Smooth muscle cell (in vitro differentiated cells): Measurements from ENCODE around the gene DCST1. TPM values are rescaled to one million over a fixed set of nuclear protein-coding genes. Genes with fewer than 3 reads are reported as not detected.
A peak's percentile ranks its signal among the peaks of the same experiment; 100 is the strongest.

Experiments used
- DNase-seq: peaks from one replicate; lab custom pipeline; 2025; ENCODE audit not compliant: unreplicated experiment; lab: John Stamatoyannopoulos, UW
- H2AFZ ChIP-seq: fragments of 200-600 bp; sonication (generic); 2 replicates; pipeline ENCODE4 v1.6.0; 2016; ENCODE audit warnings: antibody characterized with exemption, low read depth, mild to moderate bottlenecking
- H3F3A ChIP-seq: fragments of 200-600 bp; sonication (generic); 2 replicates; pipeline ENCODE4 v1.6.0; 2017; ENCODE audit warnings: antibody characterized with exemption, low read depth
- H3K27ac ChIP-seq: fragments of 200-600 bp; sonication (generic); 2 replicates; pipeline ENCODE4 v1.5.1; 2016; ENCODE audit warnings: low read depth, mild to moderate bottlenecking
- H3K27me3 ChIP-seq: fragments of 200-600 bp; sonication (generic); 2 replicates; pipeline ENCODE4 v1.6.1; 2016; ENCODE audit warnings: low read depth, mild to moderate bottlenecking
- H3K36me3 ChIP-seq: fragments of 200-600 bp; sonication (generic); 2 replicates; pipeline ENCODE4 v1.5.1; 2016; ENCODE audit warnings: low read depth
- H3K4me1 ChIP-seq: fragments of 200-600 bp; sonication (generic); 2 replicates; pipeline ENCODE4 v1.5.1; 2016; ENCODE audit warnings: low read depth
- H3K4me2 ChIP-seq: fragments of 200-600 bp; sonication (generic); 2 replicates; pipeline ENCODE4 v1.6.0; 2016; ENCODE audit warnings: mild to moderate bottlenecking
- H3K4me3 ChIP-seq: fragments of 200-600 bp; sonication (generic); 2 replicates; pipeline ENCODE4 v1.5.1; 2016; ENCODE audit warnings: mild to moderate bottlenecking
- H3K79me2 ChIP-seq: fragments of 200-600 bp; sonication (generic); 2 replicates; pipeline ENCODE4 v1.6.0; 2016; ENCODE audit warnings: low read depth, mild to moderate bottlenecking
- H3K9ac ChIP-seq: fragments of 200-600 bp; sonication (generic); 2 replicates; pipeline ENCODE4 v1.6.0; 2016; ENCODE audit warnings: low read depth
- H3K9me3 ChIP-seq: fragments of 200-600 bp; sonication (generic); replicated peaks from 2 replicates; pipeline ENCODE4 v1.5.1; 2016; ENCODE audit warnings: low read depth
- H4K20me1 ChIP-seq: fragments of 200-600 bp; sonication (generic); 2 replicates; pipeline ENCODE4 v1.6.0; 2016; ENCODE audit warnings: low read depth
- WGBS: methylation state at CpG from one replicate; pipeline ENCODE4 v1.1.7; 2016; ENCODE audit warnings: low lambda C conversion rate; 5-methylcytosine and 5-hydroxymethylcytosine counted together
- polyA plus RNA-seq: library from polyadenylated mRNA; unstranded; fragments of >200 nt; fragmentation: Nextera tagmentation; extraction: Ambion mirVana; gene quantifications from 2 replicates; pipeline ENCODE4 v1.2.1, GENCODE V29; 2016
- total RNA-seq: library from RNA; depleted of rRNA; stranded (reverse); fragments of >200 nt; gene quantifications from 2 replicates; pipeline ENCODE4 v1.2.3, GENCODE V29; 2014
- TF ChIP-seq, protein P1 (sequence below): fragments of 200-600 bp; sonication (generic); IDR thresholded peaks from 2 replicates; pipeline ENCODE4 v1.5.1; 2017; ENCODE audit warnings: borderline replicate concordance, mild to moderate bottlenecking, antibody characterized with exemption; ENCODE audit not compliant: insufficient read depth, poor library complexity, severe bottlenecking

DCST1 gene
- total and polyA plus RNA-seq, 2 experiments from 2014 or later: not detected

DNA sequence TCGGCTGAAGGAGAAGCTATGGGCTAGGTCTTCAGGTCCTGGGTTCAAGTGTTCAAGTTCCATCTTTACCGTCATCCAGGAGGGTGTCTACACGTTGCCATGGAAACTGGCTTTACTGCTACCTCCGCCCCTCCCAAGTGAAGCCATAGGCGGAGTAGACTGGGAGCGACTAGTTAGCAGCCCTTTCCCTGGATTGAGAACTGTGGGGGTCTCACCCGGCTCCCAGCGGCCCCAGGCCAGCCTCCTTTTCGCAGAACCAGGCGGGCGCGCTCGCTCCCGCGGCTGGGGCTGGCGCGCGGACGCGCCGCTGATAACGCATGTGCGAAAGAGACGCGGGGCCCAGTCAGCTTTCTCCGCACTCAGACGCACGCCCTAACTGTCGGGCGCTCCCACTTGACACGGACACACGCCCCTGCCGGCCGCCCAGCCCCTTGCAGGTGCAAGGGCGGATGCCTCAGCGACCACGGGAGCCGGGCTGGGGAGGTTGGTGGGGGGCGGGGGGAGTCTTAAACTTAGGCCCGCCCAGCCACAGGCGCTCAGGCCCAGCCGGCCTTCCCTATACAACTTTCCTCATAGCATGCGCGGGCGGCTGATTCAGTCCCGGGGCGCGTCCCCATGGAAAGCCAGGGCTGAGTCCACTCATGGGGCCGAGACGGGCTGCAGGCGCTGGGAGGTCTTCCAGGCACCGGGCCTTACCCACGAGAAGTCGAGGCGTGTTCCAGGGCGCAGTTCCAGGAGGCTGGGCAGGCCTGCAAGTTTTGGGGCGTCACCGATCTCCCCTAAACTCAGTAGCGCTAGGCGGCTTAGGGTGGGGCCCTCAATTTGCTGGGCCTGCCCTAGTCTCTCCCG, 37.3 kb downstream of the DCST1 start:
- Histone ChIP-seq H3K4me2 (peak overlapping the region; percentile 95), H2AFZ (peak overlapping the region; percentile 34), H3K9ac (no peak overlapping the region), H3K27me3 (peaks cover 16% of the 10 kb centered on the region), H3K4me3 (peak overlapping the region; percentile 46), H3K27ac (peak overlapping the region; percentile 5), H3F3A (no peaks in the 10 kb centered on the region), H3K79me2 (no peaks in the 10 kb centered on the region), H3K36me3 (no peaks in the 10 kb centered on the region), H4K20me1 (peaks cover 25% of the 10 kb centered on the region), H3K4me1 (peaks cover 15% of the 10 kb centered on the region), H3K9me3 (no peaks in the 10 kb centered on the region)
- TF ChIP-seq, protein P1, sequence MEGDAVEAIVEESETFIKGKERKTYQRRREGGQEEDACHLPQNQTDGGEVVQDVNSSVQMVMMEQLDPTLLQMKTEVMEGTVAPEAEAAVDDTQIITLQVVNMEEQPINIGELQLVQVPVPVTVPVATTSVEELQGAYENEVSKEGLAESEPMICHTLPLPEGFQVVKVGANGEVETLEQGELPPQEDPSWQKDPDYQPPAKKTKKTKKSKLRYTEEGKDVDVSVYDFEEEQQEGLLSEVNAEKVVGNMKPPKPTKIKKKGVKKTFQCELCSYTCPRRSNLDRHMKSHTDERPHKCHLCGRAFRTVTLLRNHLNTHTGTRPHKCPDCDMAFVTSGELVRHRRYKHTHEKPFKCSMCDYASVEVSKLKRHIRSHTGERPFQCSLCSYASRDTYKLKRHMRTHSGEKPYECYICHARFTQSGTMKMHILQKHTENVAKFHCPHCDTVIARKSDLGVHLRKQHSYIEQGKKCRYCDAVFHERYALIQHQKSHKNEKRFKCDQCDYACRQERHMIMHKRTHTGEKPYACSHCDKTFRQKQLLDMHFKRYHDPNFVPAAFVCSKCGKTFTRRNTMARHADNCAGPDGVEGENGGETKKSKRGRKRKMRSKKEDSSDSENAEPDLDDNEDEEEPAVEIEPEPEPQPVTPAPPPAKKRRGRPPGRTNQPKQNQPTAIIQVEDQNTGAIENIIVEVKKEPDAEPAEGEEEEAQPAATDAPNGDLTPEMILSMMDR: peak; percentile 24
- peak; percentile 53 for DNase-seq
- WGBS: 5% methylated on average over 55 of the region's 61 CpGs

DNA sequence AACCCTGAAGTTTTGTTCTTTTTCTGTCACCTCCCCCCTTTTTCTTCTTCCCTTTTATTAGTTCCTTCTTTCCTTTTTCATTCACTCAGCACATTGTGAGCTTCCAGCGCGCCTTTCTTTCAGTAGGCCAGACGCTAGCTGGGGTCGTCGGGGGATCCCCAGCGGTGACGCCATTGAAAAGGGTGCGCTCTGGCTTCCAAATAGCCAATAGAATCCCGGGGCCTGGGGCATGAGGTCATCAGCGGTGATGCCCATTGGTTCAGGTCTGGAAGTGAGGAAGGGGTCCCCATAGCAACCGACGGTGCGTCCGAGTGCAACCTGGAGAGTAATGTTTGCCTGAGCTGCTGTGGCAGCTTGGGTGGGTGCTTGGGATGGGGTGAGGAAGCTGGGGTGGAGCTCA, 38.1 kb downstream of the DCST1 start:
- Histone ChIP-seq H3F3A (no peaks in the 10 kb centered on the region), H3K27me3 (peaks cover 16% of the 10 kb centered on the region), H3K79me2 (no peaks in the 10 kb centered on the region), H3K4me3 (peak overlapping the region; percentile 46), H3K4me2 (peak overlapping the region; percentile 95), H3K36me3 (no peaks in the 10 kb centered on the region), H2AFZ (no peak overlapping the region), H4K20me1 (peaks cover 18% of the 10 kb centered on the region), H3K9ac (no peak overlapping the region), H3K9me3 (no peaks in the 10 kb centered on the region), H3K4me1 (peaks cover 15% of the 10 kb centered on the region), H3K27ac (peak overlapping the region; percentile 5)
- 38% methylated on average over 14 of the region's 14 CpGs for WGBS
- TF ChIP-seq, protein P1: no peak
- DNase-seq: no peak

DNA sequence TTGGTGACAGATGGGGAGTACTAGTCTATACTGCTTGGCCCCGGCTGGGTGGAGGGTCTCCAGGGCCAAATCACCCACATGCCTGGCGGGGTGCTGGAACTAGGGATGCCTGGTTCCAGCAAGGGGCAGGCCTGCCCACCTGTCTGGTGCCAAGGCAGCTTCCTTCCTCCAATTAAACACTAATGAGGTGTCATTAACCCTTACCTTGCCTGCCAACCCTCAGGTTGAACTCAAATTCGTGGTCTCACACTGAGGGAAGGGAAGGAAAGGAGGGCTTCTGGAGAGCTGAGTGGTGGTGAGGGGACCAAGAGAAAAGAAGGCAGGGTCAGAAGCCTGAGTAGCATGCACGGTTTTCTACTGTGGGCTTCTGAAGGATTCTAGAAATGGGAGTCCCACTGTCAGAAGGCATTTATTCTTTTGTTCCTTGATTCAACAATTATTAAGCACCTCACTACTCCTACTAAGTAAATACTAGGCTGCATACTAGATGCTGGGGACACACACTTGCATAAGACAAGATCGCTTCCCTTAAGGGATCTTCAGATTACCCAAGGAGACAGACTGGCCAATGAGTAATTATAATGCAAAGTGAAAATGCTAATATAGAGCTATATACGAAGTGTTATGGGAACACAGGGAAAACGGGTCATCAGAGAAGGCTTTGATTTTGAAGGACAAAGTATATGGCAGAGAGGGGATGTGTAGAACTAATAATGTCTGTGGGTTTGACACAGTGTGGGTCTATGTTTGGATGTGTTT, 39.1 kb downstream of the DCST1 start:
- Histone ChIP-seq H3K27me3 (peaks cover 16% of the 10 kb centered on the region), H3K27ac (no peak overlapping the region), H3K4me2 (no peak overlapping the region), H3K36me3 (no peaks in the 10 kb centered on the region), H2AFZ (no peak overlapping the region), H4K20me1 (peaks cover 12% of the 10 kb centered on the region), H3K79me2 (no peaks in the 10 kb centered on the region), H3K9me3 (no peaks in the 10 kb centered on the region), H3F3A (no peaks in the 10 kb centered on the region), H3K9ac (no peak overlapping the region), H3K4me3 (no peak overlapping the region), H3K4me1 (peaks cover 15% of the 10 kb centered on the region)
- TF ChIP-seq, protein P1: no peak
- DNase-seq: no peak
- WGBS: 52% methylated on average over 7 of the region's 7 CpGs
